ENCODE data around the gene GABRB1.

Gene GABRB1

DNA sequence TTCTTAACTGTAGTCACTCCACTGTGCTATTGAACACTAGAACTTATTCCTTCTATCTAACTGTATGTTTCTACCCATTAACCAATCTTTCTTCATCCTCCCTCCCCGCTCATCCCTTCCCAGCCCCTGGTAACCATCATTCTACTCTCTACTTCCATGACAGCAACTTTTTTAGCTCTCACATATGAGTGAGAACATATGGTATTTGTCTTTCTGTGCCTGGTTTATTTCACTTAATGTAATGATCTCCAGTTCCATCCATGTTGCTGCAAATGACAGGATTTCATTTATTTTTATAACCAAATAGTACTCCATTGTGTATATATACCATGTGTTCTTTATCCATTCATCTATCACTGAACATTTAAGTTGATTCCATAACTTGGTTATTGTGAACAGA lies 186.5 kb downstream of the GABRB1 start:
- ChIA-PET POLR2A (no interaction called here), CTCF (no interaction called here)

More for the DNA sequence above, 186.5 kb downstream of the GABRB1 start:
- no peaks in the 10 kb centered on the region for H3K36me3 ChIP-seq (ENCODE audit: control insufficient read depth in 2 of 2, insufficient read depth in 1 of 2, low read length in 2 of 2)
- H3K4me1 ChIP-seq (ENCODE audit: control insufficient read depth, insufficient read depth, low read length) = no peaks in the 10 kb centered on the region
- no peak overlapping the region for H3K27ac ChIP-seq (ENCODE audit: extremely low read depth, low read depth, low read length)
- TF ChIP-seq, protein P1, sequence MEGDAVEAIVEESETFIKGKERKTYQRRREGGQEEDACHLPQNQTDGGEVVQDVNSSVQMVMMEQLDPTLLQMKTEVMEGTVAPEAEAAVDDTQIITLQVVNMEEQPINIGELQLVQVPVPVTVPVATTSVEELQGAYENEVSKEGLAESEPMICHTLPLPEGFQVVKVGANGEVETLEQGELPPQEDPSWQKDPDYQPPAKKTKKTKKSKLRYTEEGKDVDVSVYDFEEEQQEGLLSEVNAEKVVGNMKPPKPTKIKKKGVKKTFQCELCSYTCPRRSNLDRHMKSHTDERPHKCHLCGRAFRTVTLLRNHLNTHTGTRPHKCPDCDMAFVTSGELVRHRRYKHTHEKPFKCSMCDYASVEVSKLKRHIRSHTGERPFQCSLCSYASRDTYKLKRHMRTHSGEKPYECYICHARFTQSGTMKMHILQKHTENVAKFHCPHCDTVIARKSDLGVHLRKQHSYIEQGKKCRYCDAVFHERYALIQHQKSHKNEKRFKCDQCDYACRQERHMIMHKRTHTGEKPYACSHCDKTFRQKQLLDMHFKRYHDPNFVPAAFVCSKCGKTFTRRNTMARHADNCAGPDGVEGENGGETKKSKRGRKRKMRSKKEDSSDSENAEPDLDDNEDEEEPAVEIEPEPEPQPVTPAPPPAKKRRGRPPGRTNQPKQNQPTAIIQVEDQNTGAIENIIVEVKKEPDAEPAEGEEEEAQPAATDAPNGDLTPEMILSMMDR (tag by site-specific recombination; IDR thresholded peaks at IDR 0.05) = no peak
- no peak for TF ChIP-seq ZNF777 (tag by site-specific recombination; IDR thresholded peaks at IDR 0.05; ENCODE audit: borderline replicate concordance)
- no peak for TF ChIP-seq ZNF501 (tag by site-specific recombination; IDR thresholded peaks at IDR 0.05)
- TF ChIP-seq ZNF239 (tag by site-specific recombination; IDR thresholded peaks at IDR 0.05) = no peak
- TF ChIP-seq, protein P2, sequence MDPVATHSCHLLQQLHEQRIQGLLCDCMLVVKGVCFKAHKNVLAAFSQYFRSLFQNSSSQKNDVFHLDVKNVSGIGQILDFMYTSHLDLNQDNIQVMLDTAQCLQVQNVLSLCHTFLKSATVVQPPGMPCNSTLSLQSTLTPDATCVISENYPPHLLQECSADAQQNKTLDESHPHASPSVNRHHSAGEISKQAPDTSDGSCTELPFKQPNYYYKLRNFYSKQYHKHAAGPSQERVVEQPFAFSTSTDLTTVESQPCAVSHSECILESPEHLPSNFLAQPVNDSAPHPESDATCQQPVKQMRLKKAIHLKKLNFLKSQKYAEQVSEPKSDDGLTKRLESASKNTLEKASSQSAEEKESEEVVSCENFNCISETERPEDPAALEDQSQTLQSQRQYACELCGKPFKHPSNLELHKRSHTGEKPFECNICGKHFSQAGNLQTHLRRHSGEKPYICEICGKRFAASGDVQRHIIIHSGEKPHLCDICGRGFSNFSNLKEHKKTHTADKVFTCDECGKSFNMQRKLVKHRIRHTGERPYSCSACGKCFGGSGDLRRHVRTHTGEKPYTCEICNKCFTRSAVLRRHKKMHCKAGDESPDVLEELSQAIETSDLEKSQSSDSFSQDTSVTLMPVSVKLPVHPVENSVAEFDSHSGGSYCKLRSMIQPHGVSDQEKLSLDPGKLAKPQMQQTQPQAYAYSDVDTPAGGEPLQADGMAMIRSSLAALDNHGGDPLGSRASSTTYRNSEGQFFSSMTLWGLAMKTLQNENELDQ (tag by site-specific recombination; IDR thresholded peaks at IDR 0.05; ENCODE audit: low read depth) = no peak
- TF ChIP-seq, protein P3, sequence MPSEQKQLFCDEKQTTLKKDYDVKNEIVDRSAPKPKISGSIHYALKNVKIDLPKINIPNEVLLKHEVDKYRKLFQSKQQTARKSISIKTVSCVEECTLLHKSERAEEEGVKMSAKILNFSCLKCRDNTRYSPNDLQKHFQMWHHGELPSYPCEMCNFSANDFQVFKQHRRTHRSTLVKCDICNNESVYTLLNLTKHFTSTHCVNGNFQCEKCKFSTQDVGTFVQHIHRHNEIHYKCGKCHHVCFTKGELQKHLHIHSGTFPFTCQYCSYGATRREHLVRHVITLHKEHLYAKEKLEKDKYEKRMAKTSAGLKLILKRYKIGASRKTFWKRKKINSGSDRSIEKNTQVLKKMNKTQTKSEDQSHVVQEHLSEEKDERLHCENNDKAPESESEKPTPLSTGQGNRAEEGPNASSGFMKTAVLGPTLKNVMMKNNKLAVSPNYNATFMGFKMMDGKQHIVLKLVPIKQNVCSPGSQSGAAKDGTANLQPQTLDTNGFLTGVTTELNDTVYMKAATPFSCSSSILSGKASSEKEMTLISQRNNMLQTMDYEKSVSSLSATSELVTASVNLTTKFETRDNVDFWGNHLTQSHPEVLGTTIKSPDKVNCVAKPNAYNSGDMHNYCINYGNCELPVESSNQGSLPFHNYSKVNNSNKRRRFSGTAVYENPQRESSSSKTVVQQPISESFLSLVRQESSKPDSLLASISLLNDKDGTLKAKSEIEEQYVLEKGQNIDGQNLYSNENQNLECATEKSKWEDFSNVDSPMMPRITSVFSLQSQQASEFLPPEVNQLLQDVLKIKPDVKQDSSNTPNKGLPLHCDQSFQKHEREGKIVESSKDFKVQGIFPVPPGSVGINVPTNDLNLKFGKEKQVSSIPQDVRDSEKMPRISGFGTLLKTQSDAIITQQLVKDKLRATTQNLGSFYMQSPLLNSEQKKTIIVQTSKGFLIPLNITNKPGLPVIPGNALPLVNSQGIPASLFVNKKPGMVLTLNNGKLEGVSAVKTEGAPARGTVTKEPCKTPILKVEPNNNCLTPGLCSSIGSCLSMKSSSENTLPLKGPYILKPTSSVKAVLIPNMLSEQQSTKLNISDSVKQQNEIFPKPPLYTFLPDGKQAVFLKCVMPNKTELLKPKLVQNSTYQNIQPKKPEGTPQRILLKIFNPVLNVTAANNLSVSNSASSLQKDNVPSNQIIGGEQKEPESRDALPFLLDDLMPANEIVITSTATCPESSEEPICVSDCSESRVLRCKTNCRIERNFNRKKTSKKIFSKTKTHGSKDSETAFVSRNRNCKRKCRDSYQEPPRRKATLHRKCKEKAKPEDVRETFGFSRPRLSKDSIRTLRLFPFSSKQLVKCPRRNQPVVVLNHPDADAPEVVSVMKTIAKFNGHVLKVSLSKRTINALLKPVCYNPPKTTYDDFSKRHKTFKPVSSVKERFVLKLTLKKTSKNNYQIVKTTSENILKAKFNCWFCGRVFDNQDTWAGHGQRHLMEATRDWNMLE (tag by site-specific recombination; conservative IDR thresholded peaks at IDR 0.05; ENCODE audit: low read depth) = no peak
- TF ChIP-seq, protein P4, sequence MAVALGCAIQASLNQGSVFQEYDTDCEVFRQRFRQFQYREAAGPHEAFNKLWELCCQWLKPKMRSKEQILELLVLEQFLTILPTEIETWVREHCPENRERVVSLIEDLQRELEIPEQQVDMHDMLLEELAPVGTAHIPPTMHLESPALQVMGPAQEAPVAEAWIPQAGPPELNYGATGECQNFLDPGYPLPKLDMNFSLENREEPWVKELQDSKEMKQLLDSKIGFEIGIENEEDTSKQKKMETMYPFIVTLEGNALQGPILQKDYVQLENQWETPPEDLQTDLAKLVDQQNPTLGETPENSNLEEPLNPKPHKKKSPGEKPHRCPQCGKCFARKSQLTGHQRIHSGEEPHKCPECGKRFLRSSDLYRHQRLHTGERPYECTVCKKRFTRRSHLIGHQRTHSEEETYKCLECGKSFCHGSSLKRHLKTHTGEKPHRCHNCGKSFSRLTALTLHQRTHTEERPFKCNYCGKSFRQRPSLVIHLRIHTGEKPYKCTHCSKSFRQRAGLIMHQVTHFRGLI (tag by site-specific recombination; IDR thresholded peaks at IDR 0.05) = no peak
- TF ChIP-seq, protein P5, sequence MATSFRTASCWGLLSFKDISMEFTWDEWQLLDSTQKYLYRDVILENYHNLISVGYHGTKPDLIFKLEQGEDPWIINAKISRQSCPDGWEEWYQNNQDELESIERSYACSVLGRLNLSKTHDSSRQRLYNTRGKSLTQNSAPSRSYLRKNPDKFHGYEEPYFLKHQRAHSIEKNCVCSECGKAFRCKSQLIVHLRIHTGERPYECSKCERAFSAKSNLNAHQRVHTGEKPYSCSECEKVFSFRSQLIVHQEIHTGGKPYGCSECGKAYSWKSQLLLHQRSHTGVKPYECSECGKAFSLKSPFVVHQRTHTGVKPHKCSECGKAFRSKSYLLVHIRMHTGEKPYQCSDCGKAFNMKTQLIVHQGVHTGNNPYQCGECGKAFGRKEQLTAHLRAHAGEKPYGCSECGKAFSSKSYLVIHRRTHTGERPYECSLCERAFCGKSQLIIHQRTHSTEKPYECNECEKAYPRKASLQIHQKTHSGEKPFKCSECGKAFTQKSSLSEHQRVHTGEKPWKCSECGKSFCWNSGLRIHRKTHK (tag by site-specific recombination; IDR thresholded peaks at IDR 0.05) = no peak
- no peak for TF ChIP-seq ZNF544 (tag by site-specific recombination; IDR thresholded peaks at IDR 0.05)
- TF ChIP-seq ZNF24 (tag by site-specific recombination; IDR thresholded peaks at IDR 0.05) = no peak
- no peak for TF ChIP-seq ZFP41 (tag by site-specific recombination; IDR thresholded peaks at IDR 0.05; ENCODE audit: borderline replicate concordance)
- TF ChIP-seq OVOL3 (tag by site-specific recombination; IDR thresholded peaks at IDR 0.05) = no peak
- no peak for TF ChIP-seq ZNF621 (tag by site-specific recombination; IDR thresholded peaks at IDR 0.05)
- TF ChIP-seq, protein P6, sequence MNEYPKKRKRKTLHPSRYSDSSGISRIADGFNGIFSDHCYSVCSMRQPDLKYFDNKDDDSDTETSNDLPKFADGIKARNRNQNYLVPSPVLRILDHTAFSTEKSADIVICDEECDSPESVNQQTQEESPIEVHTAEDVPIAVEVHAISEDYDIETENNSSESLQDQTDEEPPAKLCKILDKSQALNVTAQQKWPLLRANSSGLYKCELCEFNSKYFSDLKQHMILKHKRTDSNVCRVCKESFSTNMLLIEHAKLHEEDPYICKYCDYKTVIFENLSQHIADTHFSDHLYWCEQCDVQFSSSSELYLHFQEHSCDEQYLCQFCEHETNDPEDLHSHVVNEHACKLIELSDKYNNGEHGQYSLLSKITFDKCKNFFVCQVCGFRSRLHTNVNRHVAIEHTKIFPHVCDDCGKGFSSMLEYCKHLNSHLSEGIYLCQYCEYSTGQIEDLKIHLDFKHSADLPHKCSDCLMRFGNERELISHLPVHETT (tag by site-specific recombination; IDR thresholded peaks at IDR 0.05) = no peak
- TF ChIP-seq ZNF624 (tag by site-specific recombination; IDR thresholded peaks at IDR 0.05) = no peak
- no peak for TF ChIP-seq ZNF335 (tag by site-specific recombination; conservative IDR thresholded peaks at IDR 0.05)
- H3K9me3 ChIP-seq (ENCODE audit: control insufficient read depth, insufficient read depth, low read depth, low read length) = no peaks in the 10 kb centered on the region
- H3K4me3 ChIP-seq (ENCODE audit: low read depth, low read length) = no peak overlapping the region
